Neural cell (in vitro differentiated cells): ENCODE data around the gene TRIM44. TPM values are rescaled to one million over a fixed set of nuclear protein-coding genes. Genes with fewer than 3 reads are reported as not detected.

ENCODE experiments used
- H2AFZ ChIP-seq: fragments of 200-600, 300-800 bp; sonication (generic), shearing (Covaris generic); 2 replicates; pipeline ENCODE4 v1.6.0; 2014; ENCODE audit warnings: low read depth, mild to moderate bottlenecking, antibody characterized with exemption, low read length, moderate library complexity
- H3F3A ChIP-seq: fragments of 200-600 bp; shearing (Covaris generic); 2 replicates; pipeline ENCODE4 v1.6.1; 2016; ENCODE audit warnings: mild to moderate bottlenecking, moderate library complexity, mixed read lengths, antibody characterized with exemption, low read length; ENCODE audit not compliant: insufficient read depth, poor library complexity, severe bottlenecking
- H3K27ac ChIP-seq: fragments of 200-600, 300-800 bp; sonication (generic), shearing (Covaris generic); 2 replicates; pipeline ENCODE4 v1.5.1; 2014; ENCODE audit warnings: mild to moderate bottlenecking, low read length, moderate library complexity
- H3K27me3 ChIP-seq: fragments of 300-800, 200-600 bp; sonication (generic), shearing (Covaris generic); 2 replicates; pipeline ENCODE4 v1.6.0; 2014; ENCODE audit warnings: mild to moderate bottlenecking, low read depth, low read length, moderate library complexity; ENCODE audit not compliant: insufficient read depth
- H3K36me3 ChIP-seq: fragments of 300-800, 200-600 bp; sonication (generic), shearing (Covaris generic); 2 replicates; pipeline ENCODE4 v1.5.1; 2014; ENCODE audit warnings: mild to moderate bottlenecking, antibody characterized with exemption, low read length, moderate library complexity; ENCODE audit not compliant: insufficient read depth
- H3K4me2 ChIP-seq: fragments of 300-800, 200-600 bp; sonication (generic), shearing (Covaris generic); 2 replicates; pipeline ENCODE4 v1.6.0; 2014; ENCODE audit warnings: mild to moderate bottlenecking, low read length
- H3K4me3 ChIP-seq: fragments of 300-800, 200-600 bp; sonication (generic), shearing (Covaris generic); 2 replicates; pipeline ENCODE4 v1.5.1; 2014; ENCODE audit warnings: mild to moderate bottlenecking, low read length, moderate library complexity
- H3K79me2 ChIP-seq: fragments of 200-600 bp; shearing (Covaris generic); replicated peaks from 2 replicates; pipeline ENCODE4 v1.6.0; 2014; ENCODE audit warnings: mild to moderate bottlenecking, low read length, moderate library complexity; ENCODE audit not compliant: insufficient read depth
- H3K9ac ChIP-seq: fragments of 300-800, 200-600 bp; sonication (generic), shearing (Covaris generic); 2 replicates; pipeline ENCODE4 v1.6.1; 2016; ENCODE audit warnings: mild to moderate bottlenecking, low read length, mixed read lengths
- H3K9me2 ChIP-seq: fragments of 200-600 bp; shearing (Covaris generic); 2 replicates; pipeline ENCODE4 v1.6.1; 2016; ENCODE audit warnings: mild to moderate bottlenecking, low read length, mixed read lengths; ENCODE audit not compliant: insufficient read depth
- H3K9me3 ChIP-seq: fragments of 200-600, 300-800 bp; sonication (generic), shearing (Covaris generic); 2 replicates; pipeline ENCODE4 v1.6.1; 2016; ENCODE audit warnings: mild to moderate bottlenecking, mixed run types, low read length, moderate library complexity, mixed read lengths
- H4K20me1 ChIP-seq: fragments of 200-600 bp; shearing (Covaris generic); 2 replicates; pipeline ENCODE4 v1.6.1; 2016; ENCODE audit warnings: mild to moderate bottlenecking, mixed run types; ENCODE audit not compliant: insufficient read depth
- CTCF ChIP-seq: fragments of 450-650 bp; IDR thresholded peaks from 2 replicates; pipeline ENCODE4 v1.5.1; 2014; ENCODE audit warnings: antibody characterized with exemption, mild to moderate bottlenecking, moderate library complexity; ENCODE audit not compliant: poor library complexity, severe bottlenecking
- EP300 ChIP-seq: fragments of 450-650 bp; conservative IDR thresholded peaks from 2 replicates; pipeline ENCODE4 v1.6.1; 2014; ENCODE audit warnings: antibody characterized with exemption, mild to moderate bottlenecking, moderate library complexity; ENCODE audit not compliant: poor library complexity, severe bottlenecking
- EZH2 ChIP-seq: fragments of 200-600, 300-800 bp; shearing (Covaris generic), sonication (generic); IDR thresholded peaks from 2 replicates; pipeline ENCODE4 v1.6.1; 2014; ENCODE audit warnings: antibody characterized with exemption, low read length, borderline replicate concordance, mild to moderate bottlenecking; ENCODE audit not compliant: insufficient read depth, poor library complexity, severe bottlenecking
- MXI1 ChIP-seq: fragments of 450-650 bp; conservative IDR thresholded peaks from 2 replicates; pipeline ENCODE4 v1.6.1; 2014; ENCODE audit warnings: antibody characterized with exemption, mild to moderate bottlenecking; ENCODE audit not compliant: poor library complexity, severe bottlenecking
- POLR2AphosphoS5 ChIP-seq: IDR thresholded peaks from 2 replicates; pipeline ENCODE4 v1.6.1; 2012
- RAD21 ChIP-seq: fragments of 450-650 bp; conservative IDR thresholded peaks from 2 replicates; pipeline ENCODE4 v1.6.1; 2014; ENCODE audit warnings: antibody characterized with exemption, mild to moderate bottlenecking, moderate library complexity
- REST ChIP-seq: IDR thresholded peaks from 2 replicates; pipeline ENCODE4 v1.6.1; 2012; ENCODE audit warnings: borderline replicate concordance
- SMC3 ChIP-seq: fragments of 450-650 bp; conservative IDR thresholded peaks from 2 replicates; pipeline ENCODE4 v1.6.1; 2014; ENCODE audit warnings: antibody characterized with exemption, mild to moderate bottlenecking, moderate library complexity; ENCODE audit not compliant: poor library complexity
- TAF1 ChIP-seq: IDR thresholded peaks from 2 replicates; pipeline ENCODE4 v1.6.1; 2012; ENCODE audit warnings: low read depth
- polyA plus RNA-seq: library from polyadenylated mRNA; depleted of rRNA; stranded (reverse); fragments of >200 nt; gene quantifications from 2 replicates; pipeline ENCODE4 v1.2.3, GENCODE V29; 2014

TRIM44 gene
- polyA plus RNA-seq, 1 donor from 2014 or later = 14.9 TPM

GRCh38 chr11:35796562-35796961, 134.0 kb downstream of the TRIM44 start:
- H3K4me3 ChIP-seq = no peak overlapping the region

DNA sequence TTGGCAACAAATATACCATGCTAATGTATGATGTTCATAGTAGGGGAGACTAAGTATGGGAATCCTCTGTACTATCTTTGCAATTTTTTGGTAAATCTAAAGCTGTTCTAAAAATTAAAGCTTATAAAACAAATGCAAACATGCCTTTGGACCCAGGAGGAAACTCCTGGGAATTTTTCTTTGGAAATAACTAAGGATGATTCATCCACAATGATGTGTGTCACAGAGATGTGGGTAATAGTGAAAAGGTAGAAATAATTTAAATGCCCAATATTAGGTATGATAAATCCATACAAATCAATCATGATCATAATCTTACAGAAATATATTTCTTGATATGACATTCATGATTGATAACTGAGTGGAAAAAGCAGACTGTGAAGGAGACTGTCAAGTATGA, 135.8 kb downstream of the TRIM44 start:
- no peaks in the 10 kb centered on the region for H3K79me2 ChIP-seq
- no peaks in the 10 kb centered on the region for H3F3A ChIP-seq
- no peaks in the 10 kb centered on the region for H3K9me3 ChIP-seq
- H3K4me2 ChIP-seq = no peak overlapping the region
- no peak overlapping the region for H2AFZ ChIP-seq
- no peaks in the 10 kb centered on the region for H3K27me3 ChIP-seq
- H3K9ac ChIP-seq = no peak overlapping the region
- TF ChIP-seq MXI1 = no peak
- no peak for TF ChIP-seq CTCF
- no peak for TF ChIP-seq REST
- no peak for TF ChIP-seq EP300
- TF ChIP-seq TAF1 = no peak
- TF ChIP-seq RAD21 = no peak
- H3K27ac ChIP-seq = no peak overlapping the region
- no peak overlapping the region for H3K4me3 ChIP-seq
- H4K20me1 ChIP-seq = no peaks in the 10 kb centered on the region
- no peaks in the 10 kb centered on the region for H3K36me3 ChIP-seq
- no peaks in the 10 kb centered on the region for H3K9me2 ChIP-seq

More at GRCh38 chr11:35796562-35796961, 134.0 kb downstream of the TRIM44 start:
- no peak for TF ChIP-seq MXI1
- TF ChIP-seq POLR2AphosphoS5 = no peak
- TF ChIP-seq RAD21 = no peak
- TF ChIP-seq TAF1 = no peak
- no peak for TF ChIP-seq SMC3
- no peak for TF ChIP-seq REST
- TF ChIP-seq EZH2 = no peak
- TF ChIP-seq EP300 = no peak
- TF ChIP-seq CTCF = no peak
- Histone ChIP-seq H2AFZ (no peak overlapping the region), H3K36me3 (no peaks in the 10 kb centered on the region), H3K9me2 (no peaks in the 10 kb centered on the region), H4K20me1 (no peaks in the 10 kb centered on the region), H3K79me2 (no peaks in the 10 kb centered on the region), H3K9me3 (no peaks in the 10 kb centered on the region), H3K27ac (no peak overlapping the region), H3K4me2 (no peak overlapping the region), H3F3A (no peaks in the 10 kb centered on the region), H3K9ac (no peak overlapping the region), H3K27me3 (no peaks in the 10 kb centered on the region)
